ENCODE measurements around the gene MEGF9. TPM values are rescaled to one million over a fixed set of nuclear protein-coding genes. Genes with fewer than 3 reads are reported as not detected.

The MEGF9 gene
- total RNA-seq, 4 donors from 2014 or later, result 62.1 to 113 (median 91.8) TPM

GRCh38 chr9:120696551-120697230, 17.6 kb downstream of the MEGF9 start:
- Histone ChIP-seq H3K4me1 (peaks cover 0 to 62% (median 9%) of the 10 kb centered on the region in 4 donors), H3K9me3 (no peaks in the 10 kb centered on the region), H3K36me3 (no peaks in the 10 kb centered on the region), H3K4me3 (no peak overlapping the region), H3K27ac (peak overlapping the region in 1 of 4 donors; percentile 15), H3K27me3 (no peaks in the 10 kb centered on the region)
- WGBS, 2 donors, result 58 to 59% methylated on average over 3 of the region's 3 CpGs
- TF ChIP-seq EP300 (IDR thresholded peaks at IDR 0.05) (no peak), POLR2A (IDR thresholded peaks at IDR 0.05) (no peak)
- TF ChIP-seq, protein P1, sequence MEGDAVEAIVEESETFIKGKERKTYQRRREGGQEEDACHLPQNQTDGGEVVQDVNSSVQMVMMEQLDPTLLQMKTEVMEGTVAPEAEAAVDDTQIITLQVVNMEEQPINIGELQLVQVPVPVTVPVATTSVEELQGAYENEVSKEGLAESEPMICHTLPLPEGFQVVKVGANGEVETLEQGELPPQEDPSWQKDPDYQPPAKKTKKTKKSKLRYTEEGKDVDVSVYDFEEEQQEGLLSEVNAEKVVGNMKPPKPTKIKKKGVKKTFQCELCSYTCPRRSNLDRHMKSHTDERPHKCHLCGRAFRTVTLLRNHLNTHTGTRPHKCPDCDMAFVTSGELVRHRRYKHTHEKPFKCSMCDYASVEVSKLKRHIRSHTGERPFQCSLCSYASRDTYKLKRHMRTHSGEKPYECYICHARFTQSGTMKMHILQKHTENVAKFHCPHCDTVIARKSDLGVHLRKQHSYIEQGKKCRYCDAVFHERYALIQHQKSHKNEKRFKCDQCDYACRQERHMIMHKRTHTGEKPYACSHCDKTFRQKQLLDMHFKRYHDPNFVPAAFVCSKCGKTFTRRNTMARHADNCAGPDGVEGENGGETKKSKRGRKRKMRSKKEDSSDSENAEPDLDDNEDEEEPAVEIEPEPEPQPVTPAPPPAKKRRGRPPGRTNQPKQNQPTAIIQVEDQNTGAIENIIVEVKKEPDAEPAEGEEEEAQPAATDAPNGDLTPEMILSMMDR (IDR thresholded peaks at IDR 0.05), result no peak
- DNase-seq (ENCODE audit: low spot score in 2 of 2), result no peak

DNA sequence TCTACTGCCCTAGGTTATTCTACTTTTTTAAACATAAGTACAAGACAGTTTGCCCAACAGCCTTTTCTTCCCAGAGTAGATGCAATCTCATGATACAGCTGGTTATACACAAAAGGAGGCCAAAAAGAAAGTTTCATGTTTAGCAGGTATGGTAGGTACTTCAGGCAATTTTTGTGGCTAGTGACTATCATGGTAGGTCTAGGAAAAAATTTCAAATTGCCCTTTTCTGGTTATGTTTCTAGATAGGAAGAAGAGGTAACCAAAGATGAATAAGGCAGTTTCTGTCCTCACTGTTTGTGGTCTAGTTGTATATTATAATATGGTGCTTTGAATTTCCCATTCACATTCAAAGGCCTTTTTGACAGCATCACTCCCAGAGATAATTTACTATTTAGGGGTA, 19.7 kb downstream of the MEGF9 start:
- TF ChIP-seq, protein P1 (IDR thresholded peaks at IDR 0.05), result no peak
- TF ChIP-seq EP300 (IDR thresholded peaks at IDR 0.05) (no peak), POLR2A (IDR thresholded peaks at IDR 0.05) (no peak)
- Histone ChIP-seq H3K4me3 (no peak overlapping the region), H3K4me1 (peaks cover 0 to 83% (median 18%) of the 10 kb centered on the region in 4 donors), H3K9me3 (no peaks in the 10 kb centered on the region), H3K36me3 (no peaks in the 10 kb centered on the region), H3K27me3 (no peaks in the 10 kb centered on the region), H3K27ac (no peak overlapping the region)
- no peak for DNase-seq (ENCODE audit: low spot score in 2 of 2)

DNA sequence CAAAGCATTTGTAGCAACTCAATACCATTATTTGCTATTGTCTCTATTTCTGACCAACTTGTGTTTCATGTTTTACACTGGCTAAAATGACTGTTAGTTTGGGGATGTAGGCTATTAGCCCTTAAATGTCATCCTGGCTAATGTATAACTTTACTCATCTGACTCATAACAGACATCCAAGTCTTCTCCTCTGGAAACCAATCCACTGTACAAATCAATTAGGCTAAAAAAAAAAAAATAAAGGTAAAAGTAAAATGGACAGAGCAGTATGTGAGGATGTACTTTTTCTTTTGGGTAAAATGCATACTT, 20.6 kb downstream of the MEGF9 start:
- Histone ChIP-seq H3K27me3 (no peaks in the 10 kb centered on the region), H3K9me3 (no peaks in the 10 kb centered on the region), H3K4me1 (peaks cover 0 to 84% (median 24%) of the 10 kb centered on the region in 4 donors), H3K4me3 (no peak overlapping the region), H3K27ac (no peak overlapping the region), H3K36me3 (no peaks in the 10 kb centered on the region)
- no peak for DNase-seq (ENCODE audit: low spot score in 2 of 2)
- TF ChIP-seq EP300 (IDR thresholded peaks at IDR 0.05) (no peak), POLR2A (IDR thresholded peaks at IDR 0.05) (no peak)
- TF ChIP-seq, protein P1 (IDR thresholded peaks at IDR 0.05), result no peak

DNA sequence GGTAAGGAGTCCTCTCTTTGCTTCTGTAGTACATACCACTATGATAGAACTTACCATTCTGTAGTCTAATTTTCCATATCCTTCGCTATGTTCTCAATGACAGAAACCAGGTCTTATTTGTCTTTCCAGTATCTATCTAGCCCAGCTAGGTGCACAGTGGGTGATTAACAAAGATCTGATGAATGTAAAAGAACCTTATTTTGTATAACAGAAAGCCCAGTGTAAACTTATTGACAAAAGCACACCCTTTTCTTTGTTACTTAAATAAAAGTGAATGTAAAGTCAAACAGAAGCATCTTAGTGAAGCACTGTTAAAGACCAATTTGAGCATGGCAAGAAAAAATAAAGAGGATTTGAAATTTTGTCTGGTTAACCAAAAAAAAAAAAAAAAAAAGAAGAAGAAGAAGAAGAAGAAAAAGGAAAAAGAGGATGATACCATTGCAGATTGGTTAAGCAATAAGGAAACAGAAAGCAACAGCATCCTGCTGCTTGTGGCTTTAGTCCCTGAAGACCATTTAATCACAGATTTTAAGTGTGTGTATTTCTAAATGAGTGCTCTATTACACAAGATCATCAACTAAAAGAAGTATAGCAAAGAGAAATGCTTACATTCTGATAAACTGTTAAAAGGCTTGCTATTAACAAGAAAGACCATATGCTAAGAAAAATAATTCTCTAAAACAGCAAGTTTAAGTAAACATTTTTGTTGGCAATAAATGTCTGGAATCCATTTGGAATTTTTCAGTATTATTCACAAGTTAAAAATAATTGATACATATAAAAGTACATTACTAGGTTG, 21.2 kb downstream of the MEGF9 start:
- no peak for DNase-seq (ENCODE audit: low spot score in 2 of 2)

DNA sequence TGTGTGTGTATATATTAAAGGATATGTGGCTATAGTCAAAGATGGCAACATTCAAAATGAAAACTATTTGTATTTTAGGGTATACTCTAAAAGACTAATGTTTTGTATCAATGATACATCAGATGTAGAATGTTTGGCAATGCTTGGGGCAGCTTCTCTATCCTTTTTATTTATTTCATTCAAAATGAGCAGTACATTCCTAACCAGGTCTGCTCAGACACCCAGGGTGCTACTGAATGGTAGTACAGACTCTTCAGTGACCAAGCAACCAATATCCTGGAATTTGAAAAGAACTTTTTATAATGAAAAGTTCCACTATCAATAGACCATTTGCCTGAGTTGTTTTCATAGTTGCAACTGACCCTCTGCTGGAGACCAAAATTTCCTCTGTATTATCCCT, 23.9 kb downstream of the MEGF9 start:
- no peak for DNase-seq (ENCODE audit: low spot score in 2 of 2)
- peaks cover 0 to 70% (median 22%) of the 10 kb centered on the region in 4 donors for H3K4me1 ChIP-seq
- H3K27ac ChIP-seq, result peak overlapping the region in 2 of 4 donors; percentile 3 to 48
- no peaks in the 10 kb centered on the region for H3K9me3 ChIP-seq
- no peak for TF ChIP-seq POLR2A (IDR thresholded peaks at IDR 0.05)
- TF ChIP-seq, protein P1 (IDR thresholded peaks at IDR 0.05), result no peak
- no peak for TF ChIP-seq EP300 (IDR thresholded peaks at IDR 0.05)
- H3K27me3 ChIP-seq, result no peaks in the 10 kb centered on the region
- H3K36me3 ChIP-seq, result no peaks in the 10 kb centered on the region
- H3K4me3 ChIP-seq, result no peak overlapping the region

More for the DNA sequence above, 21.2 kb downstream of the MEGF9 start:
- peak in 1 of 2 donors; percentile 54 for TF ChIP-seq EP300 (IDR thresholded peaks at IDR 0.05)
- TF ChIP-seq, protein P1 (IDR thresholded peaks at IDR 0.05), result no peak
- Histone ChIP-seq H3K4me1 (peaks cover 0 to 84% (median 24%) of the 10 kb centered on the region in 4 donors), H3K36me3 (no peaks in the 10 kb centered on the region), H3K27ac (peak overlapping the region in 2 of 4 donors; percentile 9 to 14), H3K4me3 (no peak overlapping the region), H3K9me3 (no peaks in the 10 kb centered on the region), H3K27me3 (no peaks in the 10 kb centered on the region)
- WGBS, 2 donors, result 97% methylated on average over 1 of the region's 1 CpG

All from tibial nerve (tissue), 4 donors.